ENCODE results near the gene PCDHGB4.
"Not testable (repeated sequence)": the region's sequence is repeated elsewhere in the genome, so short reads cannot be mapped to it uniquely, and the experiment has no call there.

The PCDHGB4 gene

DNA sequence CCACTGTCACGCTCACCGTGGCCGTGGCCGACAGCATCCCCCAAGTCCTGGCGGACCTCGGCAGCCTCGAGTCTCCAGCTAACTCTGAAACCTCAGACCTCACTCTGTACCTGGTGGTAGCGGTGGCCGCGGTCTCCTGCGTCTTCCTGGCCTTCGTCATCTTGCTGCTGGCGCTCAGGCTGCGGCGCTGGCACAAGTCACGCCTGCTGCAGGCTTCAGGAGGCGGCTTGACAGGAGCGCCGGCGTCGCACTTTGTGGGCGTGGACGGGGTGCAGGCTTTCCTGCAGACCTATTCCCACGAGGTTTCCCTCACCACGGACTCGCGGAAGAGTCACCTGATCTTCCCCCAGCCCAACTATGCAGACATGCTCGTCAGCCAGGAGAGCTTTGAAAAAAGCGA is 45.2 kb downstream of the PCDHGB4 start:
- not testable (repeated sequence) for DNase-seq

DNA sequence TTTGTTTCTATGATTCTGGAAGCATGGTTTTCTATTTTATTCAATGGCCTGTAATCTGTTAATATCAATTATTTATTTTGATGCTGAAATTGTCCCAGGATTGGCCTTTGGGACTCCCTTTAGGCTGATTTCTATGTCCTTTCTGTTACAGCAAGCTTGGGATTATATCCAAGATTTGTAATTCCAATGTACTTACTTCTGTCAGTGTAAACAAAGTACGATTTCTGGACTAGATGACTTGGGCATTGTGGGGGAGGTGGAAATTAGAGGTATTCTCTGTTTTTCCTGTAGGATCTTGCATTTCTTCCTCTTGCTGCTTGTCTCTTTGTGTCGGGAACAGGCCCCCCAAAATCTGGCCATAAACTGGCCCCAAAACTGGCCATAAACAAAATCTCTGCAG is 46.5 kb downstream of the PCDHGB4 start:
- DNase-seq = no peak

DNA sequence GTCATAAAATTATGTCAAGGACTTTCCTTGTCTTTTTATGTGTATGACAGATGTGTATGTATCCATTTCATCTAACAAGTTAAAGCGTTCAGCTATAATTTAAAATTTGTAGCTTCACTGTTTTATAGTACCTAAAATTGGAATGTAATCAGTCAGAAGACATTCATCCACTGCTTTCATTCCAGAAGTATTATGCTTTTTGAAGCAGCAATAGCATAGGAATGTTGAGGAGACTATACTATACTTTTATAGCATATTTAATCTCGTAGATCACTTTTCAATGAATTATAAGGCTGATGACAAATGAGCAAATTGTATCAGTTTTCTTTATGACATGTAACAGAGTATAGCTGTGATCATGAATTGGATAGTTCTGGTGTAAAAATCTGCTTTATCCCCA is 49.7 kb downstream of the PCDHGB4 start:
- DNase-seq = no peak

DNA sequence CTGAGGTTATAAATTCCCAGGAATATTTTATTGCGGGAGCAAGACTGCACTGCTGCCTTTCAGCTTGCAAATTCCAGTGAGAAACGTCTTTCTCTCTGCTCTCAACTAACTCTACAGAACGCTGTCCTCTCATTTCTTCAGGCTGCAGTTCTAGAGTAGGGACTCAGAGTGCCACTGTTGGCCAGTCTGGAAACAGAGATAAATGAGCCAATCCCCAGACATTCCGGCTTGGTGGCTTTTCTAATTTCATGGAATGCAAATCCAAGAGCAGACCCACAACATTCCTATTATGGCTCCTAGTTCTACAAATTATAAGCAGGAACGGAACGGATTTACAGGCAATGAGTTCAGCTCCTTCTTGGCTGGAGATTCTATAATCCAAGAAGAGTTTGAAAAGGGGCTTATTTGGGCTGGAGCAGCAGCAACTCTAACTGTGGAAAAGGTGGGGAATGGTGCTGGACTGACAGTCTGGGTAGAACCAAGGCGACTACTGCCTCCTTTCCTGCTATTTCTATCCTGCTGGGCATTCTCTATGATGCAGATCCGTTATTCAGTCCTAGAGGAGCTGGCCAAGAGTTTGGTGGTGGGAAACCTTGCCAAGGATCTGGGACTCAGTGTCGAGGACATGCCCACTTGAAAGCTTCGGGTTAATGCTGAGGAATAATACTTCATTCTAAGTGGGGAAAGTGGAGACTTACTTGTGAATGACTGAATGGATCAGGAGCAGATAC is 52.1 kb downstream of the PCDHGB4 start:
- DNase-seq = no peak

Measured in CD4-positive, alpha-beta T cell treated with Interleukin-4 for 4 hours (primary cell).